C4-2B (cell line): ENCODE results near the gene INSRR.

Source experiments
- ZFX ChIP-seq: fragments of 450-650 bp; IDR thresholded peaks from 2 replicates; pipeline ENCODE4 v1.6.1; 2017
- TF ChIP-seq, protein P1 (sequence below): fragments of 450-650 bp; conservative IDR thresholded peaks from 2 replicates; pipeline ENCODE4 v1.5.1; 2017; ENCODE audit warnings: mild to moderate bottlenecking

GRCh38 chr1:156806512-156807440, 52.1 kb downstream of the INSRR start:
- TF ChIP-seq, protein P1, sequence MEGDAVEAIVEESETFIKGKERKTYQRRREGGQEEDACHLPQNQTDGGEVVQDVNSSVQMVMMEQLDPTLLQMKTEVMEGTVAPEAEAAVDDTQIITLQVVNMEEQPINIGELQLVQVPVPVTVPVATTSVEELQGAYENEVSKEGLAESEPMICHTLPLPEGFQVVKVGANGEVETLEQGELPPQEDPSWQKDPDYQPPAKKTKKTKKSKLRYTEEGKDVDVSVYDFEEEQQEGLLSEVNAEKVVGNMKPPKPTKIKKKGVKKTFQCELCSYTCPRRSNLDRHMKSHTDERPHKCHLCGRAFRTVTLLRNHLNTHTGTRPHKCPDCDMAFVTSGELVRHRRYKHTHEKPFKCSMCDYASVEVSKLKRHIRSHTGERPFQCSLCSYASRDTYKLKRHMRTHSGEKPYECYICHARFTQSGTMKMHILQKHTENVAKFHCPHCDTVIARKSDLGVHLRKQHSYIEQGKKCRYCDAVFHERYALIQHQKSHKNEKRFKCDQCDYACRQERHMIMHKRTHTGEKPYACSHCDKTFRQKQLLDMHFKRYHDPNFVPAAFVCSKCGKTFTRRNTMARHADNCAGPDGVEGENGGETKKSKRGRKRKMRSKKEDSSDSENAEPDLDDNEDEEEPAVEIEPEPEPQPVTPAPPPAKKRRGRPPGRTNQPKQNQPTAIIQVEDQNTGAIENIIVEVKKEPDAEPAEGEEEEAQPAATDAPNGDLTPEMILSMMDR, result no peak
- no peak for TF ChIP-seq ZFX
